GM12872 (cell line): ENCODE measurements around the gene IP6K2.

Experiments used
- CTCF ChIP-seq: IDR thresholded peaks from 3 replicates; pipeline ENCODE4 v1.5.1; 2011; ENCODE audit warnings: low read depth, mild to moderate bottlenecking, low read length, moderate library complexity; ENCODE audit not compliant: insufficient read depth

Gene IP6K2

GRCh38 chr3:48644898-48645760 lies 71.9 kb downstream of the IP6K2 start:
- no peak for TF ChIP-seq CTCF

GRCh38 chr3:48642605-48643004 lies 74.4 kb downstream of the IP6K2 start:
- TF ChIP-seq CTCF, result no peak

GRCh38 chr3:48641396-48641795 lies 75.6 kb downstream of the IP6K2 start:
- TF ChIP-seq CTCF, result no peak

GRCh38 chr3:48639944-48640606 lies 76.9 kb downstream of the IP6K2 start:
- TF ChIP-seq CTCF, result no peak
